ENCODE measurements around the gene TCHP. TPM values are rescaled to one million over a fixed set of nuclear protein-coding genes. Genes with fewer than 3 reads are reported as not detected.

Gene TCHP
- total and polyA plus RNA-seq, 2 experiments from 2014 or later, result 3.1 to 6.2 TPM

- TF ChIP-seq ZNF462 (CRISPR knock-in tag; IDR thresholded peaks at IDR 0.05) (no peak), REST (IDR thresholded peaks at IDR 0.05; ENCODE audit: unreplicated experiment) (no peak), POLR2AphosphoS5 (IDR thresholded peaks at IDR 0.05; ENCODE audit: low read depth) (no peak), ZNF114 (CRISPR knock-in tag; IDR thresholded peaks at IDR 0.05) (no peak), NANOG (IDR thresholded peaks at IDR 0.05; ENCODE audit: borderline replicate concordance) (no peak), EZH2phosphoT487 (IDR thresholded peaks at IDR 0.05; ENCODE audit: unreplicated experiment) (no peak)
- TF ChIP-seq, protein P1, sequence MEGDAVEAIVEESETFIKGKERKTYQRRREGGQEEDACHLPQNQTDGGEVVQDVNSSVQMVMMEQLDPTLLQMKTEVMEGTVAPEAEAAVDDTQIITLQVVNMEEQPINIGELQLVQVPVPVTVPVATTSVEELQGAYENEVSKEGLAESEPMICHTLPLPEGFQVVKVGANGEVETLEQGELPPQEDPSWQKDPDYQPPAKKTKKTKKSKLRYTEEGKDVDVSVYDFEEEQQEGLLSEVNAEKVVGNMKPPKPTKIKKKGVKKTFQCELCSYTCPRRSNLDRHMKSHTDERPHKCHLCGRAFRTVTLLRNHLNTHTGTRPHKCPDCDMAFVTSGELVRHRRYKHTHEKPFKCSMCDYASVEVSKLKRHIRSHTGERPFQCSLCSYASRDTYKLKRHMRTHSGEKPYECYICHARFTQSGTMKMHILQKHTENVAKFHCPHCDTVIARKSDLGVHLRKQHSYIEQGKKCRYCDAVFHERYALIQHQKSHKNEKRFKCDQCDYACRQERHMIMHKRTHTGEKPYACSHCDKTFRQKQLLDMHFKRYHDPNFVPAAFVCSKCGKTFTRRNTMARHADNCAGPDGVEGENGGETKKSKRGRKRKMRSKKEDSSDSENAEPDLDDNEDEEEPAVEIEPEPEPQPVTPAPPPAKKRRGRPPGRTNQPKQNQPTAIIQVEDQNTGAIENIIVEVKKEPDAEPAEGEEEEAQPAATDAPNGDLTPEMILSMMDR (conservative IDR thresholded peaks at IDR 0.05; ENCODE audit: low read depth in 2 of 2), result no peak
These were observed 36.0 kb upstream of the TCHP start (continued) for GRCh38 chr12:109863847-109864712.
